Muscle layer of duodenum (tissue), 2 donors: ENCODE data around the gene TNFRSF1A.

Experiments used
- H3K27ac ChIP-seq: one replicate; pipeline ENCODE4 v1.7.0; 2013; ENCODE audit warnings: mild to moderate bottlenecking, low read length
- H3K27me3 ChIP-seq: one replicate; pipeline ENCODE4 v1.7.0; 2013; ENCODE audit warnings: low read depth, mild to moderate bottlenecking, control low read depth, low read length
- H3K36me3 ChIP-seq, 2 donors: one replicate each; pipeline ENCODE4 v1.7.0; 2013; ENCODE audit warnings: low read length in 2 of 2, control low read depth in 1 of 2, mild to moderate bottlenecking in 1 of 2; ENCODE audit not compliant: insufficient read depth in 2 of 2, control insufficient read depth in 1 of 2
- H3K4me1 ChIP-seq, 2 donors: one replicate each; pipeline ENCODE4 v1.7.0; 2013; ENCODE audit warnings: low read length in 2 of 2, mild to moderate bottlenecking in 2 of 2, control low read depth in 1 of 2, moderate library complexity in 1 of 2; ENCODE audit not compliant: insufficient read depth in 2 of 2, control insufficient read depth in 1 of 2
- H3K4me3 ChIP-seq, 2 donors: one replicate each; pipeline ENCODE4 v1.7.0; 2013; ENCODE audit warnings: low read length in 2 of 2, low read depth in 1 of 2, mild to moderate bottlenecking in 1 of 2
- H3K9me3 ChIP-seq, 2 donors: one replicate each; pipeline ENCODE4 v1.7.0; 2013; ENCODE audit warnings: low read length in 2 of 2, control low read depth in 1 of 2, mild to moderate bottlenecking in 1 of 2; ENCODE audit not compliant: control insufficient read depth in 1 of 2
- donor health status: healthy.

Gene TNFRSF1A

DNA sequence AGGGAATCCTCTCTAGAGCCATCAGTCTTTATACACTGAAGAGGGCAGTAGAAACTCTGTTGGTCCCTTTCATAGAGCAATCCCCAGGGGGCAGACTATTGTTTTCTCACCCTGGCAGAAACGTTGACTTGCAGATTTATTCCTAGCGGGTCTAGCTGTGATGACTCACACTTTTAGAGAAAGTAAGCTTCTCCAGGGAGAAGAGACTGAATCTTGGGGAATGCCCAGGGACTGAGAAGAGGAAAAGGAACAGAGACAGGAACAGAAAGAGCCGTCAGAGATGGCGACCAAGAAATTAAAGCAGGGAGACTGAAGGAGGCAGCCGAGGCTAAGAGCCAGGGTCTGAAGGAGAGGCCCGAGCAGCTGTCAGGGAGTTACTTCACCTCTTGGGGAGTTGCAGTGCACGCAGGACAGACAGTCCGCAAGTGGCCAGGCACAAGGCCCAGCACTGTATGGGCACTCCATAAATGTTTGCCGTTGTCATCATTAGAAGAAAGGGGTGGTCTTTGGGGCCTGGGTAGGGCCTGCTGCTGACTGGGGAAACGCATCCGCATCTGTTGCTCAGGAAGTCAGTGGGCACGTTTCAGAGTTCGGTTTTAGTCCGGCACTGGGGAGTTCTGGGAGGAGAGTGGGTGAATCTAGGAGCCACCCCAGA is 18.4 kb downstream of the TNFRSF1A start:
- peak overlapping the region; percentile 71 for H3K27ac ChIP-seq
- H3K36me3 ChIP-seq, result peaks cover 6 to 7% of the 10 kb centered on the region in 2 donors
- H3K27me3 ChIP-seq, result no peaks in the 10 kb centered on the region
- H3K4me3 ChIP-seq, result peak overlapping the region; percentile 17 to 18
- H3K4me1 ChIP-seq, result peaks cover 12 to 21% of the 10 kb centered on the region in 2 donors
- H3K9me3 ChIP-seq, result no peaks in the 10 kb centered on the region

DNA sequence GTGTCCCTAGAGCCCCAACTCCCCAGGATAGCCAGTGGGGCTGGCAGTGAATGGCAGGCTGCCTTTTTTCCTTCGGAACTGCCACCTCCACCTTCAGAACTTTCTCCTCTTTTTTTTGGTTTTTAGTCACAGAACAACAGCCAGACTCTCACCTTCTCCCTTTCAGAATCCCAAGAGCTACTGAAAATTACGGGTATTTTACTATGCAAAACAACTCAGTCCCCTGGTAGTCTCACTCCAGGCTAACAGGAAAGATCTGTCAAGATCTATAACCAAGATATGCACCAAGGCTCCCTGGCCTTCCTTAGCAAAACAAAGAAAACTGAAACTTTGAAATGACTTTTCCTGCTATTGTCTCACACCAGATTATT is 18.9 kb downstream of the TNFRSF1A start:
- Histone ChIP-seq H3K36me3 (peaks cover under 1 to 2% of the 10 kb centered on the region in 2 donors), H3K9me3 (no peaks in the 10 kb centered on the region), H3K27me3 (no peaks in the 10 kb centered on the region), H3K27ac (peak overlapping the region; percentile 71), H3K4me1 (peaks cover 12 to 15% of the 10 kb centered on the region in 2 donors), H3K4me3 (peak overlapping the region in 1 of 2 donors; percentile 17)

DNA sequence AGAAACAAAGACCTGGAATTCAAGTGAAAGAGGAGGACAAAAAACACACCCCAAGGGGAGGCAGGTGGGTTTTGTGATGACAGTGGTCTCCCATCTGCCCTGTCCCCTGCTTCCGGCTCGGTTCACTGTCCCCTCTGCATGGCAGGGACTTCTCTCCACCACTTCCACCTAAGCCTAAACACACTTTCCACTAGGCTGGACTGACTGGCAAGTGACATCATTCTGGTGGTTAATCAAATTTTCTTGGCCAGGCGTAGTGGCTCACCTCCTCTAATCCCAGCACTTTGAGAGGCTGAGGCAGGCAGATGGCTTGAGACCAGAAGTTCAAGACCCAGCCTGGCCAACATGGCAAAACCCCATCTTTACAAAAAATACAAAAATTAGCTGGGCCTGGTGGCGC is 19.5 kb downstream of the TNFRSF1A start:
- H3K27me3 ChIP-seq, result no peaks in the 10 kb centered on the region
- H3K9me3 ChIP-seq, result no peaks in the 10 kb centered on the region
- no peak overlapping the region for H3K27ac ChIP-seq
- H3K4me1 ChIP-seq, result peaks cover 10 to 12% of the 10 kb centered on the region in 2 donors
- H3K36me3 ChIP-seq, result no peaks in the 10 kb centered on the region
- no peak overlapping the region for H3K4me3 ChIP-seq

DNA sequence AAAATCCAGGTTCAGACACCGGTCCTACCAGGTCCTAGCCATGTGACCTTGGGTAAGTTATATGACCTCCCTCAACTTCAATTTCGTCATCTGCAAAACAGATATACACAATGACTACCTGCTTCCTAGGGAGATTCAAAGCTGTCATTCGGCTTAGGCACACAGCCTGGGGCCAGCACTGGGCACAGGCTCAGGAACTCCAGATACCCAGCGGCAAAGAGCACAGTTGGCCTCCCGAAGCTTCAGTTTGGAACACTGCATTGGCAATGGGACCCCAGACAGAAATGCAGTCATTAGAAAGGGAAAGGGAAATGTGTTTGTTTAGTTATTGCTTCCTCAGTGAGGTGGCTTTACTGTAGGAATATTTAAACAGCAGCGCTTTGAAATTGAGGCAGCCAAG is 20.0 kb downstream of the TNFRSF1A start:
- H3K4me1 ChIP-seq, result peaks cover 6 to 12% of the 10 kb centered on the region in 2 donors
- no peak overlapping the region for H3K27ac ChIP-seq

DNA sequence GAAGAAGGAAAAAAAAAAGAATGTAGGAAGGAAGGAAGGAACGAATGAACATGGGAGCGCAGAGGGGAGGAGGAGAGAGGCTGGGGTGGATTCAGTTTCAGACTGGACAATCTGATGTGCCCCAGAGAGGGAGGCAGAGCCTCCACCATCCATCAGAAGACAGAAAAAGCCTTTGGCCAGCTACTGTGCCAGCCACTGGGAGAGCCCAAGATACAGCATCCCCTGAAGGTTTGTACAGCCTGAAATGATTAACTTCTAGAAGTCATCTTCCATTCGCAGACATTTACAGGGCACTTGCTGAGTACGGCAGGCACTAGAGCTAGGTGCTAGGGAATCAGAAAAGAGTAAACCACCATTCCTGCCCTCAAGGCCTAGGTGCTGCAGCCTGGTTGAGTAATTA is 22.4 kb downstream of the TNFRSF1A start:
- no peak overlapping the region for H3K27ac ChIP-seq

More for the DNA sequence above, 20.0 kb downstream of the TNFRSF1A start:
- H3K4me3 ChIP-seq, result no peak overlapping the region
- no peaks in the 10 kb centered on the region for H3K9me3 ChIP-seq
- H3K36me3 ChIP-seq, result no peaks in the 10 kb centered on the region
- no peaks in the 10 kb centered on the region for H3K27me3 ChIP-seq

DNA sequence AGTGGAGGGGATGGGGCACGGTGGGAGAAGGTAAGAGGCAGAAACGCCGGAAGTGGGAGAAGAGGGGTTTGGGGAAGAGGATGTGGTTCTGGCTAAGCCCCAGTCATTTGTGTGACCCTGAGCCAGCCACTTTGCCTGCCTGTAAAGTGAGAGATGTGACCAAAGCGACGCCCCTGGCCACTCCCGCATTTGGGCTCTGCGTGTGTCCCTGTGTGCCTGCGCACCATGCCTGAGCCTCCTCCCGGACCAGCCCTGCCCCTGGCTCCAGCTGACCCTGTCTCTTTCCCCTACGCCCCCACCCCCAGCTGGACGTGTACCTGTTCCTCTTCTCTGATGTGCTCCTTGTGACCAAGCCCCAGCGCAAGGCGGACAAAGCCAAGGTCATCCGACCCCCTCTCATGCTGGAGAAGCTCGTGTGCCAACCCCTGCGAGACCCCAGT is 23.4 kb downstream of the TNFRSF1A start:
- Histone ChIP-seq H3K9me3 (no peaks in the 10 kb centered on the region), H3K36me3 (no peaks in the 10 kb centered on the region), H3K27me3 (no peaks in the 10 kb centered on the region), H3K4me1 (peaks cover 0 to 7% of the 10 kb centered on the region in 2 donors), H3K27ac (no peak overlapping the region), H3K4me3 (no peak overlapping the region)

More for the DNA sequence above, 22.4 kb downstream of the TNFRSF1A start:
- Histone ChIP-seq H3K36me3 (no peaks in the 10 kb centered on the region), H3K4me3 (no peak overlapping the region), H3K27me3 (no peaks in the 10 kb centered on the region), H3K9me3 (no peaks in the 10 kb centered on the region), H3K4me1 (peaks cover 0 to 12% of the 10 kb centered on the region in 2 donors)

DNA sequence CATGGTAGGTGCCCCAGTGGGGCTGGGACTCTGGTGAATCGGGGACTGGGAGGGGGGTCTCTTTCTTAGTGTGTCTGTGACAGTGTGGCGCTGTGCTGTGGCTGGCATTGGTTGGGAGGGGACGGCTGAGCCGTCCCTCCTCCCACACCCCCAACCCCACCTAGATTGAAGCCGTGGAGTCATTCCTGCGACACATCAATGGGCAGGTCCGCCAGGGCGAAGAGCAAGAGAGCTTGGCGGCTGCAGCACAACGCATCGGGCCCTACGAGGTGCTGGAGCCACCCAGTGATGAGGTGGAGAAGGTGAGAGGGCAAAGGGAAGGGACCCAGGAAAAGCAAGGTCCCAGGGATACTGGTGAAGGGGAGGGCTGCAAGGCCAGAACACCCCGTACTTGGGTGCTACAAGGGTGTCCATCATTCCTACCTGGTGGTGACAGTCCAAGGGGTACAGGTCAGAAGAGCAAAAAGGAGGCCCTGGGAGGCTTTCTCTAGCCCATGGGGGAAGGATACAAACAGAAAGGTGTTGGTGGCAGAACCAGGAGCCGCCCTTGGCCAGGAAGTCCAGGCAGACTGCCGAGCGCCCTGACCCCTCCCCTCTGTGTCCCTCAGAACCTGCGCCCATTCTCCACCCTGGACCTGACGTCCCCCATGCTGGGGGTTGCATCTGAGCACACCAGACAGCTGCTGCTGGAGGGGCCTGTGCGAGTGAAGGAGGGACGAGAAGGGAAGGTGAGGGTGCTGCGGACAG is 24.0 kb downstream of the TNFRSF1A start:
- H3K4me3 ChIP-seq, result no peak overlapping the region
- peaks cover 0 to 1% of the 10 kb centered on the region in 2 donors for H3K4me1 ChIP-seq
- no peak overlapping the region for H3K27ac ChIP-seq
- H3K27me3 ChIP-seq, result no peaks in the 10 kb centered on the region
- no peaks in the 10 kb centered on the region for H3K36me3 ChIP-seq
- H3K9me3 ChIP-seq, result no peaks in the 10 kb centered on the region

DNA sequence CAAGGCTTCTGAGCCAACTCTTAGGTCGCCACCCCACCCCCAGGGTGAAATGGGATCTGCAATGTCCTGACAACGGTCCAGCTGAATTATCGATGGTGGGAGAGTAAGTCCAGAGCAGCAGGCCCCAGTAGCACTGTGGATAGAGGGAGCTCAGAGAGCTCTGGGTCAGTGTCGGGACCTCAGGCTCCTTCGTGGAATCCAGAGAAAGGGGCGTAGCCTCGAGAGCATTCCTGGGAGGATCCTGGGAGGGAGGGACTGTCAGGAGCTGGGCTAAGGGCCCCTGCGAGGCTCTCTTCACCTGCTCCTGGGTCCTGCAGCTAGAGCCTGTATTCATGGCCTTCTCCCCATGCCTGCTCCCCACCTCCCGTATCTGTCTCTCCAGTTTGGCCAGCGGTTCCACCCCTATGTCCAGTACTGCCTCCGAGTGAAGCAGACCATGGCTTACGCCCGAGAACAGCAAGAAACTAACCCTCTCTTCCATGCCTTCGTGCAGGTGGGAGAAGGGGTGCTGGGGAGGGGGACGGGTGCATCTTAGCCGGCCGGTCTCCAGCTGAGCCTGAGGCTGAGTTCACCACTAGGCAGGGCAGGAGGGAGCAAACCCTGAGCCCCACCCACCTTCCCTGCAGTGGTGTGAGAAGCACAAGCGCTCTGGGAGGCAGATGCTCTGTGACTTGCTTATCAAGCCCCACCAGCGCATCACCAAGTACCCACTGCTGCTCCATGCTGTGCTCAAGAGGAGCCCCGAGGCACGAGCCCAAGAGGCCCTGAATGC is 24.8 kb downstream of the TNFRSF1A start:
- H3K27ac ChIP-seq, result no peak overlapping the region
- H3K9me3 ChIP-seq, result no peaks in the 10 kb centered on the region
- H3K4me3 ChIP-seq, result no peak overlapping the region
- no peaks in the 10 kb centered on the region for H3K36me3 ChIP-seq
- H3K27me3 ChIP-seq, result no peaks in the 10 kb centered on the region
- H3K4me1 ChIP-seq, result no peaks in the 10 kb centered on the region

DNA sequence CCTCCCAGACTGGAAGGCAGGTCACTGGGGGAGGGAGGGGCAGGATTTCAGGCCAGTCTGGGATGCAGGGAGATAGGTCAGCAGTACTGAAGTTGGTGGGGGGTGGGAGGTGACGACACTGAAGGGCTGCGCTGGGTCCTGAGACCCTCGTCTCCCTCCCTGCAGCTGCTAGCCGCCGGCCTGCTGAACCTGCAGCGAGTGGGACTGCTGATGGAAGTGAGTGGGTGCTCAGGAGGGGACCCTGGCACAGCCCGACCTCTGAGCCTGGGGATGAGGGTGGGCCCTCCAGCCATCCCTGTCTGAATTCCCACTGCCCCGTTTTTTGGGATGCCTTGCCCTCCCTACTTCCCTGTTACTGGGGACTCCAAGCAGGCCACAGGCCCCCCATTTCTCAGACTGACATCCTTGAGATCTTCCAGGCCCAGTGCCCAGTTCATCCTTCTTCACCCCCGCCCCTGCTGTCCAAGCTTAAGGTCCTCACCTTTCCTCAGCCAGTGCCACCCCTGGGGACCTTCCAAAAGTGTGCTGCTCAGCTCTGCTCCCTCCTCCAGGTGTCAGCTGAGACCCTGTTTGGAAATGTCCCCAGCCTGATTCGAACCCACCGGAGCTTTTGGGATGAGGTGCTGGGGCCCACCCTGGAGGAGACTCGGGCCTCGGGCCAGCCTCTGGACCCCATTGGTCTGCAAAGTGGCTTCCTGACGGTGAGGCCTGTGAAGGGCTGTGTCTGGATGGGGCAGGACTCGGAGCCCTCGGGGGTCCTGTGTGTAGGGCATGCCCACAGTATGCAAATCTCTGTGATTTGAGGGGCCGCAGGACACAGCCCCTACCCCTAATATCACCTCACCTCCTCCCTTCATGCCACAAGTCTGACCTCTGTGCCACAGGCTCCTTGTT is 25.9 kb downstream of the TNFRSF1A start:
- H3K36me3 ChIP-seq, result no peaks in the 10 kb centered on the region
- no peak overlapping the region for H3K27ac ChIP-seq
- no peaks in the 10 kb centered on the region for H3K27me3 ChIP-seq
- no peak overlapping the region for H3K4me3 ChIP-seq
- H3K9me3 ChIP-seq, result no peaks in the 10 kb centered on the region
- H3K4me1 ChIP-seq, result peaks cover 0 to under 1% of the 10 kb centered on the region in 2 donors

DNA sequence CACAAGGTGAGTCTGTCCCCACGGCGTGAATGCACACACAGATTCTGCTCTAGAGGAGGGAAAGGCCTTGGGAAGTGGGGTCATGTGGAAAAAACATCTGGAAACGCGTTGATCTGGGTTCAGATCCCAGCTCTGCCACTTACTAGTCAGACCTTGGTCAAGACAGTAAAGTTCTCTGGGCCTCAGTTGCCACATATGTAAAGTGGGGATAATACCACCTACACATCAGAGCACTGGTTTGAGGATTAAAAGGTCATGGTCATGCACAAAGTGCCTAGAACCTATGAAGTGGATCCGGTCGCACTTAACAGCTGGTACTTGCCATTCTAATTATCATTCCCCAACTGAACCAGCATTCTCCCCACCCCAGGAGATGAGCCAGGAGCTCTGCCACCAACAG is 26.7 kb downstream of the TNFRSF1A start:
- H3K9me3 ChIP-seq, result no peaks in the 10 kb centered on the region
- no peak overlapping the region for H3K27ac ChIP-seq
- H3K27me3 ChIP-seq, result no peaks in the 10 kb centered on the region
- peaks cover 0 to 8% of the 10 kb centered on the region in 2 donors for H3K4me1 ChIP-seq
- no peak overlapping the region for H3K4me3 ChIP-seq
- H3K36me3 ChIP-seq, result no peaks in the 10 kb centered on the region
